Fibroblast of lung (primary cell): Measurements from ENCODE around the gene RMDN2. TPM values are rescaled to one million over a fixed set of nuclear protein-coding genes. Genes with fewer than 3 reads are reported as not detected.

Source experiments
- DNase-seq, 2 donors: peaks; one replicate each; pipeline versions ENCODE4 v3.0.0 to v3.0.0-alpha.2; 2010; ENCODE audit warnings: low read depth in 2 of 2
- H2AFZ ChIP-seq: 2 replicates; pipeline ENCODE4 v1.5.1; 2012; ENCODE audit warnings: low read length, control low read depth, inconsistent platforms
- H3K27ac ChIP-seq: 2 replicates; pipeline ENCODE4 v1.5.1; 2011; ENCODE audit warnings: low read length, control low read depth; ENCODE audit not compliant: insufficient read depth
- H3K27me3 ChIP-seq: 2 replicates; pipeline ENCODE4 v1.5.1; 2011; ENCODE audit warnings: mild to moderate bottlenecking, low read length; ENCODE audit not compliant: control insufficient read depth, insufficient read depth
- H3K36me3 ChIP-seq: 2 replicates; pipeline ENCODE4 v1.5.1; 2011; ENCODE audit warnings: low read length; ENCODE audit not compliant: control insufficient read depth, insufficient read depth
- H3K4me1 ChIP-seq: 2 replicates; pipeline ENCODE4 v1.5.1; 2011; ENCODE audit warnings: low read length; ENCODE audit not compliant: control insufficient read depth, insufficient read depth; ENCODE audit errors: extremely low read depth
- H3K4me2 ChIP-seq: 2 replicates; pipeline ENCODE4 v1.5.1; 2011; ENCODE audit warnings: low read length, control low read depth; ENCODE audit not compliant: insufficient read depth; ENCODE audit errors: extremely low read depth
- H3K4me3 ChIP-seq, 4 experiments: fragments of 200-600 bp in 1 of 4; sonication (generic) in 1 of 4; replicated peaks in 1 of 4; 2 replicates each; pipeline ENCODE4 v1.5.1; 2011 to 2016; ENCODE audit warnings: low read length in 4 of 4, low read depth in 3 of 4, mild to moderate bottlenecking in 3 of 4, control low read depth in 2 of 4, inconsistent platforms in 1 of 4, mixed read lengths in 1 of 4; ENCODE audit not compliant: insufficient read depth in 1 of 4; ENCODE audit errors: control extremely low read depth in 1 of 4
- H3K79me2 ChIP-seq: 2 replicates; pipeline ENCODE4 v1.5.1; 2012; ENCODE audit warnings: mild to moderate bottlenecking, low read length, inconsistent platforms; ENCODE audit not compliant: control insufficient read depth, insufficient read depth
- H3K9ac ChIP-seq: 2 replicates; pipeline ENCODE4 v1.5.1; 2011; ENCODE audit warnings: mild to moderate bottlenecking, low read length, control low read depth; ENCODE audit not compliant: insufficient read depth
- H3K9me3 ChIP-seq: 2 replicates; pipeline ENCODE4 v1.5.1; 2012; ENCODE audit warnings: low read depth, low read length; ENCODE audit not compliant: control insufficient read depth, insufficient read depth
- H4K20me1 ChIP-seq: 2 replicates; pipeline ENCODE4 v1.5.1; 2011; ENCODE audit warnings: low read length; ENCODE audit not compliant: control insufficient read depth, insufficient read depth; ENCODE audit errors: extremely low read depth
- CTCF ChIP-seq, 2 donors: IDR thresholded peaks in 1 of 2; conservative IDR thresholded peaks in 1 of 2; 1 replicate in 1 of 2; 2 replicates in 1 of 2; pipeline ENCODE4 v1.5.1; 2011 to 2012; ENCODE audit warnings: low read length in 2 of 2, control low read depth in 1 of 2, inconsistent platforms in 1 of 2, low read depth in 1 of 2, mild to moderate bottlenecking in 1 of 2
- EZH2 ChIP-seq: IDR thresholded peaks from 2 replicates; pipeline ENCODE4 v1.5.1; 2012; ENCODE audit warnings: low read length, control low read depth, mild to moderate bottlenecking; ENCODE audit errors: missing control alignments
- polyA plus RNA-seq, 2 donors: library from polyadenylated mRNA; depleted of rRNA in 1 of 2; stranded (reverse) in 1 of 2; unstranded in 1 of 2; fragments of >200 nt; gene quantifications; 2 replicates each; pipeline ENCODE4 v1.2.1, GENCODE V29; 2011 to 2012; ENCODE audit warnings: missing spikeins in 1 of 2
- total RNA-seq: library from RNA; depleted of rRNA; stranded (reverse); fragments of >200 nt; gene quantifications from 2 replicates; pipeline ENCODE4 v1.2.1, GENCODE V29; 2014

The RMDN2 gene
- total and polyA plus RNA-seq, 2 donors (not counting 1 experiment from before 2014, with no cell fraction given), result 5.4 to 9.2 TPM

GRCh38 chr2:38026846-38027245 lies 101.8 kb downstream of the RMDN2 start:
- Histone ChIP-seq H3K4me3 (no peak overlapping the region), H3K27me3 (no peaks in the 10 kb centered on the region), H3K36me3 (no peaks in the 10 kb centered on the region), H3K4me1 (no peaks in the 10 kb centered on the region), H3K9ac (no peak overlapping the region), H2AFZ (no peak overlapping the region), H4K20me1 (no peaks in the 10 kb centered on the region), H3K9me3 (no peaks in the 10 kb centered on the region), H3K27ac (no peak overlapping the region), H3K79me2 (no peaks in the 10 kb centered on the region), H3K4me2 (no peak overlapping the region)
- TF ChIP-seq EZH2, result no peak
- no peak for TF ChIP-seq CTCF (conservative IDR thresholded peaks at IDR 0.05 in 1 of 2, IDR thresholded peaks at IDR 0.05 in 1 of 2; ENCODE audit: low read depth in 1 of 2, low read length in 2 of 2)
- DNase-seq, result no peak

GRCh38 chr2:38028829-38029228 lies 103.7 kb downstream of the RMDN2 start:
- Histone ChIP-seq H3K4me1 (no peaks in the 10 kb centered on the region), H3K79me2 (no peaks in the 10 kb centered on the region), H3K36me3 (no peaks in the 10 kb centered on the region), H3K27ac (no peak overlapping the region), H3K27me3 (no peaks in the 10 kb centered on the region), H4K20me1 (no peaks in the 10 kb centered on the region), H3K9me3 (no peaks in the 10 kb centered on the region), H3K4me2 (no peak overlapping the region), H3K4me3 (no peak overlapping the region), H2AFZ (no peak overlapping the region), H3K9ac (no peak overlapping the region)
- no peak for DNase-seq
- TF ChIP-seq EZH2 (no peak), CTCF (conservative IDR thresholded peaks at IDR 0.05 in 1 of 2, IDR thresholded peaks at IDR 0.05 in 1 of 2; ENCODE audit: low read depth in 1 of 2, low read length in 2 of 2) (no peak)

- Histone ChIP-seq H2AFZ (no peak overlapping the region), H3K36me3 (no peaks in the 10 kb centered on the region), H3K4me1 (no peaks in the 10 kb centered on the region), H3K27ac (no peak overlapping the region), H3K9me3 (no peaks in the 10 kb centered on the region), H3K79me2 (no peaks in the 10 kb centered on the region), H4K20me1 (no peaks in the 10 kb centered on the region), H3K27me3 (no peaks in the 10 kb centered on the region), H3K4me3 (no peak overlapping the region), H3K9ac (no peak overlapping the region), H3K4me2 (no peak overlapping the region)
- no peak for TF ChIP-seq EZH2
- TF ChIP-seq CTCF (conservative IDR thresholded peaks at IDR 0.05 in 1 of 2, IDR thresholded peaks at IDR 0.05 in 1 of 2; ENCODE audit: low read depth in 1 of 2, low read length in 2 of 2), result no peak
- DNase-seq, result no peak
Measured at GRCh38 chr2:38029512-38029911, 104.4 kb downstream of the RMDN2 start.
